IMR-90 (cell line): ENCODE measurements around the gene SGSH. TPM values are rescaled to one million over a fixed set of nuclear protein-coding genes. Genes with fewer than 3 reads are reported as not detected.

Experiments
- ATAC-seq: fragments of 200-7000 bp; cut with Tn5 transposase; 2 replicates; pipeline ENCODE4 v1.9.1; 2020; ENCODE audit warnings: low read depth, mild to moderate bottlenecking, moderate library complexity
- BruUV-seq: library from RNA; stranded (reverse); fragments of 400-500 nt; replicated peaks from 2 replicates; lab custom pipeline; 2021; lab: Mats Ljungman, UMichigan
- CTCF ChIA-PET: fragments of 300-600 bp; formaldehyde crosslinking; extraction: SDS; loops from one replicate; lab custom pipeline; 2021; ENCODE audit warnings: antibody characterized with exemption; lab: Yijun Ruan, JAX
- POLR2A ChIA-PET: fragments of 300-600 bp; sonication (Branson Sonifier 250); formaldehyde crosslinking; loops from one replicate; lab custom pipeline; 2022; ENCODE audit warnings: antibody characterized with exemption; ENCODE audit not compliant: unreplicated experiment; lab: Charles Lee
- DNase-seq: peaks from one replicate; pipeline ENCODE4 v3.0.0; 2013
- H2AFZ ChIP-seq: replicated peaks from 2 replicates; pipeline ENCODE3; 2013; ENCODE audit warnings: low read length, mild to moderate bottlenecking; ENCODE audit not compliant: poor library complexity
- H2AK5ac ChIP-seq: 2 replicates; pipeline ENCODE4 v1.6.1; 2013; ENCODE audit warnings: low read depth, low read length, inconsistent platforms
- H2AK9ac ChIP-seq: replicated peaks from 2 replicates; pipeline ENCODE3; 2013; ENCODE audit warnings: mild to moderate bottlenecking, low read depth, low read length, moderate library complexity; ENCODE audit not compliant: poor library complexity
- H2BK120ac ChIP-seq: 2 replicates; pipeline ENCODE4 v1.6.1; 2013; ENCODE audit warnings: low read depth, low read length, inconsistent platforms
- H2BK15ac ChIP-seq: 3 replicates; pipeline ENCODE4 v1.6.1; 2013; ENCODE audit warnings: low read depth, low read length, inconsistent platforms
- H2BK20ac ChIP-seq: 2 replicates; pipeline ENCODE4 v1.6.1; 2013; ENCODE audit warnings: low read depth, mild to moderate bottlenecking, inconsistent platforms, low read length, moderate library complexity
- H2BK5ac ChIP-seq: 2 replicates; pipeline ENCODE4 v1.6.1; 2013; ENCODE audit warnings: mild to moderate bottlenecking, low read depth, low read length, inconsistent platforms; ENCODE audit not compliant: poor library complexity, severe bottlenecking
- H3K14ac ChIP-seq: replicated peaks from 2 replicates; pipeline ENCODE4 v1.6.1; 2013; ENCODE audit warnings: low read depth, low read length, inconsistent platforms
- H3K18ac ChIP-seq: 2 replicates; pipeline ENCODE4 v1.6.1; 2013; ENCODE audit warnings: low read depth, low read length, control low read depth
- H3K23ac ChIP-seq: 2 replicates; pipeline ENCODE4 v1.6.1; 2013; ENCODE audit warnings: low read depth, low read length, inconsistent platforms
- H3K27ac ChIP-seq: 2 replicates; pipeline ENCODE4 v1.5.1; 2013; ENCODE audit warnings: mild to moderate bottlenecking, control low read depth, low read length; ENCODE audit not compliant: insufficient read depth
- H3K27me3 ChIP-seq: 2 replicates; pipeline ENCODE4 v1.6.1; 2013; ENCODE audit warnings: low read length; ENCODE audit not compliant: control insufficient read depth, insufficient read depth
- H3K36me3 ChIP-seq: 2 replicates; pipeline ENCODE4 v1.6.1; 2013; ENCODE audit warnings: low read length, mixed read lengths; ENCODE audit not compliant: control insufficient read depth, insufficient read depth
- H3K4ac ChIP-seq: 2 replicates; pipeline ENCODE4 v1.6.1; 2013; ENCODE audit warnings: low read depth, low read length, inconsistent platforms
- H3K4me1 ChIP-seq: 2 replicates; pipeline ENCODE4 v1.6.1; 2013; ENCODE audit warnings: low read length, mixed read lengths; ENCODE audit not compliant: control insufficient read depth, insufficient read depth
- H3K4me2 ChIP-seq: 2 replicates; pipeline ENCODE4 v1.6.1; 2013; ENCODE audit warnings: low read depth, mild to moderate bottlenecking, control low read depth, low read length, moderate library complexity
- H3K4me3 ChIP-seq: 2 replicates; pipeline ENCODE4 v1.5.1; 2013; ENCODE audit warnings: low read depth, mild to moderate bottlenecking, control low read depth, low read length, moderate library complexity; ENCODE audit not compliant: insufficient read depth
- H3K56ac ChIP-seq: 2 replicates; pipeline ENCODE4 v1.6.1; 2013; ENCODE audit warnings: low read length, inconsistent platforms; ENCODE audit not compliant: insufficient read depth; ENCODE audit errors: extremely low read depth
- H3K79me1 ChIP-seq, 2 experiments: 2 replicates each; pipeline ENCODE4 v1.6.1; 2013; ENCODE audit warnings: low read length in 2 of 2, inconsistent platforms in 1 of 2, low read depth in 1 of 2
- H3K9ac ChIP-seq: 2 replicates; pipeline ENCODE4 v1.6.1; 2013; ENCODE audit warnings: low read depth, low read length, control low read depth
- H3K9me1 ChIP-seq: 2 replicates; pipeline ENCODE4 v1.6.1; 2013; ENCODE audit warnings: low read length, inconsistent platforms; ENCODE audit not compliant: insufficient read depth
- H3K9me3 ChIP-seq: 2 replicates; pipeline ENCODE4 v1.6.1; 2013; ENCODE audit warnings: low read length; ENCODE audit not compliant: control insufficient read depth, insufficient read depth
- H4K20me1 ChIP-seq: 2 replicates; pipeline ENCODE4 v1.6.1; 2013; ENCODE audit warnings: low read length, inconsistent platforms; ENCODE audit not compliant: insufficient read depth
- H4K5ac ChIP-seq: 2 replicates; pipeline ENCODE4 v1.6.1; 2013; ENCODE audit warnings: mild to moderate bottlenecking, low read depth, low read length, control low read depth
- H4K8ac ChIP-seq, 2 experiments: 2 replicates each; pipeline ENCODE4 v1.6.1; 2013; ENCODE audit warnings: low read depth in 2 of 2, low read length in 2 of 2, control low read depth in 1 of 2, inconsistent platforms in 1 of 2
- H4K91ac ChIP-seq: 2 replicates; pipeline ENCODE4 v1.6.1; 2013; ENCODE audit warnings: low read depth, low read length, inconsistent platforms; ENCODE audit not compliant: insufficient read depth
- BHLHE40 ChIP-seq: fragments of 150-350 bp; IDR thresholded peaks from 2 replicates; pipeline ENCODE4 v1.6.1; 2016; ENCODE audit warnings: mild to moderate bottlenecking, low read depth, low read length
- CEBPB ChIP-seq: IDR thresholded peaks from 2 replicates; pipeline ENCODE4 v1.6.1; 2012; ENCODE audit warnings: low read depth, low read length, improper control_type of control experiment
- CTCF ChIP-seq: conservative IDR thresholded peaks from 2 replicates; pipeline ENCODE4 v1.5.1; 2012; ENCODE audit warnings: mild to moderate bottlenecking, low read depth, low read length, improper control_type of control experiment
- ELK1 ChIP-seq: fragments of 150-350 bp; IDR thresholded peaks from 2 replicates; pipeline ENCODE4 v1.6.1; 2016; ENCODE audit warnings: low read depth, mild to moderate bottlenecking, low read length, moderate library complexity, borderline replicate concordance
- FOS ChIP-seq: fragments of 150-350 bp; IDR thresholded peaks from 2 replicates; pipeline ENCODE4 v1.6.1; 2016; ENCODE audit warnings: low read depth, low read length
- NFE2L2 ChIP-seq: fragments of 150-350 bp; IDR thresholded peaks from 2 replicates; pipeline ENCODE4 v1.6.1; 2016; ENCODE audit warnings: low read depth, mild to moderate bottlenecking, low read length
- POLR2A ChIP-seq: IDR thresholded peaks from 2 replicates; pipeline ENCODE4 v1.6.1; 2012; ENCODE audit warnings: mild to moderate bottlenecking, low read depth, low read length
- RAD21 ChIP-seq: IDR thresholded peaks from 2 replicates; pipeline ENCODE4 v1.6.1; 2012; ENCODE audit warnings: low read length, improper control_type of control experiment
- RFX5 ChIP-seq: IDR thresholded peaks from 2 replicates; pipeline ENCODE4 v1.8.0; 2012; ENCODE audit warnings: low read depth, mild to moderate bottlenecking, low read length, moderate library complexity
- USF2 ChIP-seq: fragments of 150-350 bp; IDR thresholded peaks from 2 replicates; pipeline ENCODE4 v1.6.1; 2017; ENCODE audit warnings: mild to moderate bottlenecking, antibody characterized with exemption, low read length, low read depth
- WGBS, 2 experiments: methylation state at CpG; one replicate each; pipeline versions ENCODE4 v1.1.5 to v1.1.7; 2013; ENCODE audit warnings: missing lambda C conversion rate in 2 of 2; ENCODE audit not compliant: insufficient read length in 1 of 2; ENCODE audit errors: extremely low coverage in 2 of 2; 5-methylcytosine and 5-hydroxymethylcytosine counted together
- dilution Hi-C: fragments of 300-500 bp; cut with HindIII; formaldehyde crosslinking; loops from one replicate; pipeline ENCODE4 v1.14.3; 2018; ENCODE audit warnings: low sequenced_read_pairs; ENCODE audit not compliant: unreplicated experiment
- in situ Hi-C: fragments of 300-500 bp; cut with MboI; formaldehyde crosslinking; loops from 3 replicates; pipeline ENCODE4 v1.14.3; 2019; ENCODE audit warnings: low sequenced_read_pairs, inconsistent platforms, mixed read lengths
- intact Hi-C: fragments of 100-400 bp; cut with micrococcal nuclease; formaldehyde crosslinking; loops from 2 replicates; pipeline ENCODE4 v1.10.0; 2022
- polyA plus RNA-seq, 3 experiments: library from polyadenylated mRNA; depleted of rRNA; stranded (reverse); fragments of >200 nt; gene quantifications; 2 replicates each; pipeline ENCODE4 v1.2.3, GENCODE V29; 2012; ENCODE audit warnings: low replicate concordance in 1 of 3
- total RNA-seq: library from RNA; depleted of rRNA; stranded (reverse); fragments of >200 nt; gene quantifications from 2 replicates; pipeline ENCODE4 v1.2.3, GENCODE V29; 2012

Gene SGSH
- total and polyA plus RNA-seq, 2 of the 4 experiments (the other 2 are of a cell fraction): 3.0 to 41.5 TPM

- DNase-seq: no peak
- Histone ChIP-seq H3K9ac (no peak overlapping the region), H2AFZ (no peak overlapping the region), H4K91ac (no peak overlapping the region), H3K18ac (no peak overlapping the region), H3K14ac (no peak overlapping the region), H3K4me1 (no peaks in the 10 kb centered on the region), H2BK20ac (no peak overlapping the region), H3K36me3 (peaks cover 75% of the 10 kb centered on the region), H3K9me3 (no peaks in the 10 kb centered on the region), H3K4ac (no peak overlapping the region), H2BK5ac (no peak overlapping the region), H3K4me2 (no peak overlapping the region), H2BK120ac (no peak overlapping the region), H4K20me1 (peaks cover 11% of the 10 kb centered on the region), H3K9me1 (peaks cover 8% of the 10 kb centered on the region), H3K79me1 (peaks cover 6 to 8% of the 10 kb centered on the region in 2 experiments), H2BK15ac (no peak overlapping the region), H2AK9ac (no peak overlapping the region), H3K23ac (no peak overlapping the region), H4K8ac (no peak overlapping the region), H4K5ac (no peak overlapping the region), H2AK5ac (no peak overlapping the region), H3K56ac (no peak overlapping the region), H3K4me3 (no peak overlapping the region), H3K27ac (no peak overlapping the region), H3K27me3 (no peaks in the 10 kb centered on the region)
- TF ChIP-seq CTCF (no peak), NFE2L2 (no peak), RAD21 (no peak), POLR2A (no peak), BHLHE40 (no peak), FOS (no peak), RFX5 (no peak), ELK1 (no peak), USF2 (no peak), CEBPB (no peak)
- ATAC-seq: no peak
- CTCF ChIA-PET: no interaction called here
- dilution Hi-C loops (no loop called here), intact Hi-C loops (no loop called here), in situ Hi-C loops (no loop called here)
- POLR2A ChIA-PET: no interaction called here
- WGBS, 2 experiments: 99% methylated on average over 14 of the region's 22 CpGs; no CpG with 5 or more reads in 1 of the 2 experiments
- BruUV-seq: no TSS peak
Measured at GRCh38 chr17:80212109-80212508, 8.0 kb downstream of the SGSH start.
